22Rv1 (cell line): ENCODE data around the gene AGRN.

ENCODE experiments used
- CTCF ChIP-seq: fragments of 450-650 bp; IDR thresholded peaks from 2 replicates; pipeline ENCODE4 v1.5.1; 2017; ENCODE audit warnings: mild to moderate bottlenecking
- ZFX ChIP-seq: fragments of 450-650 bp; IDR thresholded peaks from 2 replicates; pipeline ENCODE4 v1.6.1; 2017; ENCODE audit warnings: antibody characterized with exemption, borderline replicate concordance

- no peak for TF ChIP-seq CTCF
- TF ChIP-seq ZFX = no peak
These were observed 38.4 kb downstream of the AGRN start for GRCh38 chr1:1058088-1058905.
